GM23338 (cell line): ENCODE data around the gene MESP2. TPM values are rescaled to one million over a fixed set of nuclear protein-coding genes. Genes with fewer than 3 reads are reported as not detected.

Source experiments
- ATAC-seq: fragments of 200-7000 bp; cut with Tn5 transposase; 3 replicates; pipeline ENCODE4 v1.9.1; 2020
- DNase-seq: peaks from one replicate; pipeline ENCODE4 v3.0.0-alpha.2; 2015; ENCODE audit warnings: low spot score
- H2AFZ ChIP-seq: fragments of 200-600 bp; sonication (generic); 2 replicates; pipeline ENCODE4 v1.8.0; 2016; ENCODE audit warnings: antibody characterized with exemption, mild to moderate bottlenecking, moderate library complexity
- H3F3A ChIP-seq: fragments of 200-600 bp; sonication (generic); replicated peaks from 2 replicates; pipeline ENCODE4 v1.8.0; 2017; ENCODE audit warnings: antibody characterized with exemption, mixed run types, low read depth
- H3K27ac ChIP-seq: fragments of 200-600 bp; sonication (generic); 2 replicates; pipeline ENCODE4 v1.6.1; 2016; ENCODE audit warnings: low read depth
- H3K27me3 ChIP-seq: fragments of 200-600 bp; sonication (generic); 2 replicates; pipeline ENCODE4 v1.8.0; 2016; ENCODE audit warnings: mild to moderate bottlenecking, mixed run types, moderate library complexity; ENCODE audit not compliant: insufficient read depth
- H3K36me3 ChIP-seq: fragments of 200-600 bp; sonication (generic); 2 replicates; pipeline ENCODE4 v1.8.0; 2016; ENCODE audit warnings: mild to moderate bottlenecking; ENCODE audit not compliant: insufficient read depth
- H3K4me1 ChIP-seq: fragments of 200-600 bp; sonication (generic); 2 replicates; pipeline ENCODE4 v1.8.0; 2016; ENCODE audit warnings: mild to moderate bottlenecking, moderate library complexity; ENCODE audit not compliant: insufficient read depth
- H3K4me2 ChIP-seq: fragments of 200-600 bp; sonication (generic); 2 replicates; pipeline ENCODE4 v1.7.1; 2017; ENCODE audit warnings: mixed run types
- H3K4me3 ChIP-seq: fragments of 200-600 bp; sonication (generic); 2 replicates; pipeline ENCODE4 v1.6.1; 2016; ENCODE audit warnings: mixed run types
- H3K79me2 ChIP-seq: fragments of 200-600 bp; sonication (generic); replicated peaks from 2 replicates; pipeline ENCODE4 v1.8.0; 2017; ENCODE audit warnings: mild to moderate bottlenecking; ENCODE audit not compliant: insufficient read depth
- H3K9me2 ChIP-seq: fragments of 200-600 bp; sonication (generic); 2 replicates; pipeline ENCODE4 v1.8.0; 2017; ENCODE audit not compliant: insufficient read depth
- H4K20me1 ChIP-seq: fragments of 200-600 bp; sonication (generic); replicated peaks from 2 replicates; pipeline ENCODE4 v1.8.0; 2017; ENCODE audit warnings: mild to moderate bottlenecking; ENCODE audit not compliant: insufficient read depth
- H3K27ac Mint-ChIP-seq: 2 replicates; pipeline ENCODE4 v1.8.0; 2020; ENCODE audit warnings: inconsistent platforms, mild to moderate bottlenecking, moderate library complexity, mixed read lengths
- H3K27me3 Mint-ChIP-seq: 3 replicates; pipeline ENCODE4 v1.8.0; 2022; ENCODE audit warnings: low read depth, mild to moderate bottlenecking, moderate library complexity, mixed read lengths, inconsistent platforms; ENCODE audit not compliant: insufficient read depth, poor library complexity
- H3K36me3 Mint-ChIP-seq: 3 replicates; pipeline ENCODE4 v1.8.0; 2021; ENCODE audit warnings: low read depth, mild to moderate bottlenecking, inconsistent platforms, moderate library complexity, mixed read lengths
- H3K4me1 Mint-ChIP-seq: 3 replicates; pipeline ENCODE4 v1.8.0; 2020; ENCODE audit warnings: mild to moderate bottlenecking, inconsistent platforms, mixed read lengths
- H3K4me3 Mint-ChIP-seq: 3 replicates; pipeline ENCODE4 v1.8.0; 2021; ENCODE audit warnings: moderate library complexity, mild to moderate bottlenecking, inconsistent platforms, mixed read lengths
- H3K9me3 Mint-ChIP-seq: 3 replicates; pipeline ENCODE4 v1.8.0; 2020; ENCODE audit warnings: moderate library complexity, mild to moderate bottlenecking, inconsistent platforms, mixed read lengths
- CREB1 ChIP-seq: fragments of 250-450 bp; sonication (Bioruptor Pico); IDR thresholded peaks from 2 replicates; pipeline ENCODE4 v1.5.0; 2020; ENCODE audit warnings: low read depth, mild to moderate bottlenecking, moderate library complexity
- CTCF ChIP-seq, 2 experiments: fragments of 200-600 bp in 1 of 2; sonication (generic) in 1 of 2; conservative IDR thresholded peaks; 2 replicates each; pipeline versions ENCODE4 v1.5.1 to v1.6.1; 2016 to 2017; ENCODE audit warnings: antibody characterized with exemption in 2 of 2, low read depth in 2 of 2, mild to moderate bottlenecking in 2 of 2, moderate library complexity in 1 of 2
- ETS1 ChIP-seq: IDR thresholded peaks from 2 replicates; pipeline ENCODE4 v1.6.1; 2016; ENCODE audit warnings: antibody characterized with exemption
- EZH2 ChIP-seq: fragments of 200-600 bp; sonication (generic); IDR thresholded peaks from one replicate; pipeline ENCODE4 v1.8.0; 2017; ENCODE audit warnings: antibody characterized with exemption, mild to moderate bottlenecking, low read depth; ENCODE audit not compliant: unreplicated experiment
- EZH2phosphoT487 ChIP-seq: fragments of 200-600 bp; sonication (generic); IDR thresholded peaks from one replicate; pipeline ENCODE4 v1.8.1; 2018; ENCODE audit warnings: antibody characterized with exemption; ENCODE audit not compliant: unreplicated experiment
- JUNB ChIP-seq: IDR thresholded peaks from one replicate; pipeline ENCODE4 v1.6.1; 2016; ENCODE audit warnings: antibody characterized with exemption; ENCODE audit not compliant: unreplicated experiment
- NANOG ChIP-seq: IDR thresholded peaks from 2 replicates; pipeline ENCODE4 v1.6.1; 2016; ENCODE audit warnings: antibody characterized with exemption, borderline replicate concordance
- POLR2AphosphoS5 ChIP-seq: IDR thresholded peaks from 2 replicates; pipeline ENCODE4 v1.6.1; 2016; ENCODE audit warnings: antibody characterized with exemption, low read depth
- REST ChIP-seq: IDR thresholded peaks from one replicate; pipeline ENCODE4 v1.6.1; 2018; ENCODE audit warnings: antibody characterized with exemption; ENCODE audit not compliant: unreplicated experiment
- STAT1 ChIP-seq: IDR thresholded peaks from one replicate; pipeline ENCODE4 v1.6.1; 2016; ENCODE audit warnings: antibody characterized with exemption; ENCODE audit not compliant: unreplicated experiment
- ZNF114 ChIP-seq: fragments of 250-450 bp; sonication (Bioruptor Pico); IDR thresholded peaks from 2 replicates; pipeline ENCODE4 v1.5.0; 2020; ENCODE audit warnings: mild to moderate bottlenecking, moderate library complexity
- ZNF331 ChIP-seq: fragments of 250-450 bp; sonication (Bioruptor Pico); IDR thresholded peaks from 2 replicates; pipeline ENCODE4 v1.5.0; 2020; ENCODE audit warnings: low read depth, mild to moderate bottlenecking, moderate library complexity
- ZNF462 ChIP-seq: fragments of 250-450 bp; sonication (Bioruptor Pico); IDR thresholded peaks from 2 replicates; pipeline ENCODE4 v1.5.0; 2020; ENCODE audit warnings: mild to moderate bottlenecking, moderate library complexity
- polyA plus RNA-seq: library from polyadenylated mRNA; unstranded; fragments of >200 nt; fragmentation: Nextera tagmentation; extraction: Ambion mirVana; gene quantifications from 2 replicates; pipeline ENCODE4 v1.2.1, GENCODE V29; 2016
- total RNA-seq: library from RNA; depleted of rRNA; stranded (reverse); fragments of >200 nt; shearing (Covaris generic); gene quantifications from 2 replicates; pipeline ENCODE4 v1.2.3, GENCODE V29; 2014

The MESP2 gene
- total and polyA plus RNA-seq, 2 experiments from 2014 or later, result 0.24 to 1.3 TPM

GRCh38 chr15:89787944-89788343 lies 11.8 kb downstream of the MESP2 start:
- Mint-ChIP-seq H3K4me1 (peaks cover 15% of the 10 kb centered on the region), H3K36me3 (peaks cover 3% of the 10 kb centered on the region; the same call in 1 of the 3 replicates), H3K27me3 (peaks cover 10% of the 10 kb centered on the region), H3K9me3 (peaks cover 8% of the 10 kb centered on the region; the same call in 2 of the 3 replicates), H3K27ac (no peak overlapping the region), H3K4me3 (no peak overlapping the region)
- Histone ChIP-seq H3K27me3 (no peaks in the 10 kb centered on the region), H4K20me1 (no peaks in the 10 kb centered on the region), H3K4me1 (peaks cover 11% of the 10 kb centered on the region), H3K36me3 (no peaks in the 10 kb centered on the region), H3K9me2 (no peaks in the 10 kb centered on the region), H2AFZ (no peak overlapping the region), H3F3A (no peaks in the 10 kb centered on the region), H3K79me2 (no peaks in the 10 kb centered on the region), H3K27ac (no peak overlapping the region), H3K4me2 (no peak overlapping the region), H3K4me3 (no peak overlapping the region)
- ATAC-seq, result no peak
- DNase-seq, result no peak
- no peak for TF ChIP-seq CREB1
- no peak for TF ChIP-seq ZNF331 (CRISPR knock-in tag)
- TF ChIP-seq POLR2AphosphoS5, result no peak
- no peak for TF ChIP-seq REST
- no peak for TF ChIP-seq NANOG
- no peak for TF ChIP-seq ZNF462 (CRISPR knock-in tag)
- no peak for TF ChIP-seq ZNF114 (CRISPR knock-in tag)
- TF ChIP-seq JUNB, result no peak
- no peak for TF ChIP-seq EZH2
- no peak for TF ChIP-seq EZH2phosphoT487
- TF ChIP-seq STAT1, result no peak
- TF ChIP-seq ETS1, result no peak
- no peak for TF ChIP-seq CTCF (conservative IDR thresholded peaks at IDR 0.05; ENCODE audit: low read depth in 2 of 2)
